ENCODE data around the gene DENND4A. TPM values are rescaled to one million over a fixed set of nuclear protein-coding genes. Genes with fewer than 3 reads are reported as not detected.

Gene DENND4A
- total RNA-seq, 1 donor from 2014 or later = 13.9 TPM

GRCh38 chr15:65839985-65840384 is 47.9 kb upstream of the DENND4A start:
- Histone ChIP-seq H3K36me3 (ENCODE audit: insufficient read depth, low read length) (no peaks in the 10 kb centered on the region), H3K27ac (ENCODE audit: low read depth, low read length) (no peak overlapping the region), H3K4me3 (ENCODE audit: insufficient read depth, low read depth, low read length) (no peak overlapping the region), H3K9ac (ENCODE audit: low read length) (no peak overlapping the region), H3K27me3 (ENCODE audit: insufficient read depth, low read length) (no peaks in the 10 kb centered on the region), H3K4me1 (ENCODE audit: insufficient read depth, low read length) (no peaks in the 10 kb centered on the region), H3K9me3 (ENCODE audit: insufficient read depth, low read depth, low read length) (no peaks in the 10 kb centered on the region), H2AFZ (ENCODE audit: low read depth, low read length) (no peak overlapping the region), H3K4me2 (ENCODE audit: low read length) (no peak overlapping the region), H3K79me2 (ENCODE audit: insufficient read depth, low read length) (no peaks in the 10 kb centered on the region), H4K20me1 (ENCODE audit: insufficient read depth, low read length) (no peaks in the 10 kb centered on the region)
- Mint-ChIP-seq H3K36me3 (ENCODE audit: low read depth, unreplicated experiment) (no peaks in the 10 kb centered on the region), H3K4me1 (ENCODE audit: low read depth, unreplicated experiment) (peaks cover 5% of the 10 kb centered on the region), H3K9me3 (ENCODE audit: unreplicated experiment) (no peaks in the 10 kb centered on the region), H3K27ac (ENCODE audit: unreplicated experiment) (no peak overlapping the region), H3K4me3 (ENCODE audit: unreplicated experiment) (no peak overlapping the region), H3K27me3 (ENCODE audit: low read depth, unreplicated experiment) (no peaks in the 10 kb centered on the region)
- no peak for FAIRE-seq
- DNase-seq (ENCODE audit: low read depth) = no peak
- TF ChIP-seq EZH2 (IDR thresholded peaks at IDR 0.05; ENCODE audit: insufficient read depth, low read length) (no peak), CTCF (IDR thresholded peaks at IDR 0.05; ENCODE audit: insufficient read depth, low read depth, low read length) (no peak)

GRCh38 chr15:65839354-65839901 is 47.3 kb upstream of the DENND4A start:
- no peaks in the 10 kb centered on the region for H3K9me3 ChIP-seq (ENCODE audit: insufficient read depth, low read depth, low read length)
- no peak overlapping the region for H3K27ac ChIP-seq (ENCODE audit: low read depth, low read length)
- H3K4me1 Mint-ChIP-seq (ENCODE audit: low read depth, unreplicated experiment) = peaks cover 5% of the 10 kb centered on the region
- H3K27me3 Mint-ChIP-seq (ENCODE audit: low read depth, unreplicated experiment) = no peaks in the 10 kb centered on the region
- no peaks in the 10 kb centered on the region for H3K9me3 Mint-ChIP-seq (ENCODE audit: unreplicated experiment)
- no peaks in the 10 kb centered on the region for H3K79me2 ChIP-seq (ENCODE audit: insufficient read depth, low read length)
- no peaks in the 10 kb centered on the region for H3K36me3 Mint-ChIP-seq (ENCODE audit: low read depth, unreplicated experiment)
- no peak overlapping the region for H3K9ac ChIP-seq (ENCODE audit: low read length)
- H2AFZ ChIP-seq (ENCODE audit: low read depth, low read length) = no peak overlapping the region
- no peak overlapping the region for H3K4me3 ChIP-seq (ENCODE audit: insufficient read depth, low read depth, low read length)
- no peaks in the 10 kb centered on the region for H3K27me3 ChIP-seq (ENCODE audit: insufficient read depth, low read length)
- TF ChIP-seq EZH2 (IDR thresholded peaks at IDR 0.05; ENCODE audit: insufficient read depth, low read length) (no peak), CTCF (IDR thresholded peaks at IDR 0.05; ENCODE audit: insufficient read depth, low read depth, low read length) (no peak)
- H3K36me3 ChIP-seq (ENCODE audit: insufficient read depth, low read length) = no peaks in the 10 kb centered on the region
- no peak overlapping the region for H3K4me2 ChIP-seq (ENCODE audit: low read length)
- H3K4me3 Mint-ChIP-seq (ENCODE audit: unreplicated experiment) = no peak overlapping the region
- no peaks in the 10 kb centered on the region for H3K4me1 ChIP-seq (ENCODE audit: insufficient read depth, low read length)
- FAIRE-seq (no peak), DNase-seq (ENCODE audit: low read depth) (no peak)
- no peaks in the 10 kb centered on the region for H4K20me1 ChIP-seq (ENCODE audit: insufficient read depth, low read length)
- H3K27ac Mint-ChIP-seq (ENCODE audit: unreplicated experiment) = no peak overlapping the region
